Common myeloid progenitor, CD34-positive (primary cell): ENCODE measurements around the gene CERCAM.

Source experiments
- CTCF ChIA-PET: fragments of 350-600 bp; sonication (Branson Sonifier 250); formaldehyde crosslinking; loops from one replicate; lab custom pipeline; 2021; ENCODE audit warnings: antibody characterized with exemption; lab: Charles Lee
- POLR2A ChIA-PET: fragments of 350-600 bp; sonication (Branson Sonifier 250); formaldehyde crosslinking; loops from one replicate; lab custom pipeline; 2021; ENCODE audit warnings: antibody characterized with exemption; lab: Charles Lee
- DNase-seq, 3 donors: peaks; one replicate each; pipeline versions ENCODE4 v3.0.0 to v3.0.0-alpha.2; 2013
- H3K27ac ChIP-seq, 2 experiments: 1 replicate in 1 of 2; 2 replicates in 1 of 2; pipeline ENCODE4 v1.7.0; 2013; ENCODE audit warnings: inconsistent platforms in 2 of 2, low read length in 2 of 2, mild to moderate bottlenecking in 2 of 2, low read depth in 1 of 2, moderate library complexity in 1 of 2; ENCODE audit not compliant: severe bottlenecking in 2 of 2, insufficient read depth in 1 of 2, poor library complexity in 1 of 2
- H3K27me3 ChIP-seq, 5 experiments: replicated peaks in 2 of 5; 1 replicate in 3 of 5; 2 replicates in 2 of 5; pipeline versions ENCODE4 v1.6.1 to v1.7.0; 2013; ENCODE audit warnings: low read length in 4 of 5, mild to moderate bottlenecking in 2 of 5, moderate library complexity in 2 of 5, inconsistent platforms in 1 of 5; ENCODE audit not compliant: insufficient read depth in 5 of 5, control insufficient read depth in 4 of 5
- H3K36me3 ChIP-seq, 4 experiments: 1 replicate in 2 of 4; 2 replicates in 2 of 4; pipeline versions ENCODE4 v1.6.1 to v1.7.0; 2013; ENCODE audit warnings: low read length in 3 of 4, control low read depth in 1 of 4, mild to moderate bottlenecking in 1 of 4; ENCODE audit not compliant: control insufficient read depth in 4 of 4, insufficient read depth in 4 of 4
- H3K4me1 ChIP-seq, 4 experiments: 1 replicate in 3 of 4; 2 replicates in 1 of 4; pipeline versions ENCODE4 v1.6.1 to v1.7.1; 2013; ENCODE audit warnings: low read length in 3 of 4, mild to moderate bottlenecking in 3 of 4, control low read depth in 1 of 4, inconsistent platforms in 1 of 4, moderate library complexity in 1 of 4; ENCODE audit not compliant: control insufficient read depth in 4 of 4, insufficient read depth in 4 of 4; ENCODE audit errors: control extremely low read depth in 1 of 4
- H3K4me3 ChIP-seq, 7 experiments: 1 replicate in 4 of 7; 2 replicates in 3 of 7; pipeline versions ENCODE4 v1.5.1 to v1.7.0; 2013; ENCODE audit warnings: mild to moderate bottlenecking in 7 of 7, low read length in 6 of 7, moderate library complexity in 6 of 7, inconsistent platforms in 2 of 7, low read depth in 2 of 7, control low read depth in 1 of 7; ENCODE audit not compliant: insufficient read depth in 4 of 7, control insufficient read depth in 1 of 7; ENCODE audit errors: extremely low read depth in 1 of 7
- H3K9me3 ChIP-seq, 5 experiments: 1 replicate in 4 of 5; 2 replicates in 1 of 5; pipeline versions ENCODE4 v1.6.1 to v1.7.1; 2013; ENCODE audit warnings: low read length in 4 of 5, mild to moderate bottlenecking in 2 of 5, inconsistent platforms in 1 of 5, low read depth in 1 of 5, moderate library complexity in 1 of 5; ENCODE audit not compliant: control insufficient read depth in 4 of 5, insufficient read depth in 2 of 5; ENCODE audit errors: control extremely low read depth in 1 of 5
- WGBS: methylation state at CpG from one replicate; pipeline ENCODE4 v1.1.5; 2013; ENCODE audit not compliant: insufficient coverage; 5-methylcytosine and 5-hydroxymethylcytosine counted together

CERCAM gene

DNA sequence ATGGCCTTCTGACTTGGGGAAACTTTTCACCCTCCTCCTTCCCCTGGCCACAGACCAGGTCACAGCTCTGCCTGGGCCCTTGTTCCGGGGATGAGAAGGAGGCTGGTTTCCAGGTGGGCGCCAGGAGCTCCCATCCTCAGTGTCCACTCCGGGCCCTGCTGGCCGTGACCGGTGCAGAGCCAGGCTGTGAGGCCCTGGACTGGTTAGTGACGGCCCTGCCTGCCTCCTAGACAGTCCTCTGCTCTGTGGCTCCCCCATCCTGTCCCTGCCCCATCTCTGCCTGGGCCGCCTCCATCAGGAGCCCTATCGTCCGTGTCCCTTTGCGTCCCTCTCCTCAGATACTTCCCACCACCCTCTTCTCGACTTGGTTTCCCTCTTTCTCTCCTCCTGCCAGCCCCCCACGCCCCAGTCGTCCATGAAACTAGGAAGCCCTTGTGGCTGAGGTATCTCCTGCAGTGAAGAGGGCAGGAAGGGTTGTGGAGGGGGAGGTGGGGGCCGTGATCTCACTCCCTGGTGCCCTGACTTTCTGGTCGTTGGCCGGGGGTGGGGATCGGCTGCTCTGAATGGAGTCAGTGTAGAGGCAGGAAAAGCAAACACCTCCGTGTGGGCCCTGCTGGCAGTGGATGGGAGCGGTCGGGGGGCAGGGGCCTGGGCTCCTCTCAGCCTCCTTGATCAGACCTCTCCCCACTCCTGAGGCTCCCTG is 15.4 kb upstream of the CERCAM start:
- Histone ChIP-seq H3K27ac (no peak overlapping the region), H3K9me3 (no peaks in the 10 kb centered on the region), H3K36me3 (no peaks in the 10 kb centered on the region), H3K4me3 (no peak overlapping the region), H3K4me1 (peaks cover 0 to 2% (median 0%) of the 10 kb centered on the region in 4 experiments), H3K27me3 (peaks cover 7 to 27% (median 14%) of the 10 kb centered on the region in 5 experiments)
- ChIA-PET CTCF (no interaction called here), POLR2A (interaction anchor here (0.5 kb wide), 1 partner anchor 77 kb away, joined by 3 read pairs; no protein-coding TSS in a partner anchor)
- WGBS = 83% methylated on average over 10 of the region's 20 CpGs
- no peak for DNase-seq

DNA sequence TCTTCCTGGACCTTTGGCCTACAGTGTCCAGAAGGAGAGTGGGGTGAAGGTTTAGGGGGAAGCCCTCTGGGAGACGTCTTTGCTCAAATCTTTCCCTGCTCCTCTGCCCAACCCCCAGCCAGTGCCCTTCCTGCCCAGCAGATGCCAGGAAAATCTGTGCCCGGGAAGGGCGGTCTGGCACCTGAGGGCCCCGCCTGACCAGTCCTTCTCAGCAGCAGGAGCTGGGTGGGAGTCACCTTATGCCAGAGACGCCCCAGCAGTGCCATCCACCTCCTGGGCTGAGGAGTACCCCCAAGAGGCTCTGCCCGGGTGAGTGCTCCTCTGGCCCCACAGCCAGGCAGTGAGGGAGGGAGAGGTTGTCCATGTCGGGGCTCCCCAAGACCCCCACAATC is 14.9 kb upstream of the CERCAM start:
- peaks cover 7 to 28% (median 14%) of the 10 kb centered on the region in 5 experiments for H3K27me3 ChIP-seq
- POLR2A ChIA-PET = no interaction called here
- no peaks in the 10 kb centered on the region for H3K36me3 ChIP-seq
- H3K27ac ChIP-seq = no peak overlapping the region
- no peak for DNase-seq
- H3K4me3 ChIP-seq = no peak overlapping the region
- WGBS = 89% methylated on average over 6 of the region's 7 CpGs
- H3K4me1 ChIP-seq = peaks cover 0 to 2% (median 0%) of the 10 kb centered on the region in 4 experiments
- CTCF ChIA-PET = interaction anchor here (1.5 kb wide), 1 partner anchor 14 kb away, joined by 3 read pairs; no protein-coding TSS in a partner anchor
- H3K9me3 ChIP-seq = no peaks in the 10 kb centered on the region

DNA sequence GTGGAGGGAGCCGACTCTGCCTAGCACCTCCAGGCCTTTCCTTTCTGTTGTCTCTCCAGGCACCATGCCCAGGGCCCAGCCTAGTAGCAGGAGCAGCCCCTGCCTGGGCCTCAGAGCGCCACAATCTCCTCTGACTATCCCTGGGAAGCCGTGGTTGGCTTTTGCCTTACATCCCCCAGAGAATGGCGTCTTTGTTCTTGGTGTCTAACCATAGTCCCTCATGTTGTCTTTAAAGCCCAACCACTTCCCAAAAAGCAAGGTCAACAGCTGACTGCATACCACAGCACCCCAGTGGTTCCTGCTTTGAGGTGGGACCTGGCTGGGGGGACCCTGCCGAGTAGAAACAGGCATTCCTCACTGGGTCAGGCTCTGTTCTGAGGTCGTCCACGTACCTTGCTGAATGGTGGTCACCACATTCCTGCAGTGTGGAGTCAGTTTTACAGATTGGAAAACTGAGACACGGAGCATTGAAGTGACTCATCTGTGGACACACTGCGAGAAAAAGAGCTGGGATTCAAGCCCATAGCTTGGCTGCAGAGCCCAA is 13.7 kb upstream of the CERCAM start:
- ChIA-PET CTCF (interaction anchor here (1.1 to 2.2 kb wide), 5 partner anchors 9 to 73 kb away, joined by 3 to 9 read pairs (median 5); no protein-coding TSS in a partner anchor), POLR2A (no interaction called here)
- Histone ChIP-seq H3K36me3 (no peaks in the 10 kb centered on the region), H3K27me3 (peaks cover 7 to 37% (median 16%) of the 10 kb centered on the region in 5 experiments), H3K9me3 (no peaks in the 10 kb centered on the region), H3K27ac (no peak overlapping the region), H3K4me1 (peaks cover 0 to 2% (median 0%) of the 10 kb centered on the region in 4 experiments), H3K4me3 (no peak overlapping the region)
- 82% methylated on average over 8 of the region's 9 CpGs for WGBS
- DNase-seq = no peak

DNA sequence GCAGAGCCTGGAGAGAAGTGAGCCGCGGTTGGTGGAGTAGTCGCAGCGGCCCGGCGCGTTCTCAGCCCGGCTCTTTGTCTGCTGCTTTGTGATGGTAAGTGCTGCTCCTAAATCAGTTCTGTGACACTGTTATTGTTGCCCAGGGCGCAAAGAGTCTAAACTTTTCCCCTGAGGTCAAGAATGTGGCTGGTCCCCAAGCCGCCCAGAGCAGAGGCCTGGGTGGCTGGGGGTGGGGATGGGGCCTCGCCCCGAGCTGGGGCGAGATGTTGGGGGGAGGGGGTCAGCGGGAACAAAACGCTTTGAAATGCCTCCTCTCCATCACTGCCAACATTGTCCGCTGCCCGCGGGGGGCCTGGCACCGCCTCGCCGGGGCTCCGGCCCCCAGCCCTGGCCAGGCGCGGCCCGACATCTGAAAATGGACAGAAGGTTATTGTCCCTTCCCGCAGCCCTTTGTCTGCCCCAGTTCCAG is 11.7 kb upstream of the CERCAM start:
- no peak overlapping the region for H3K4me3 ChIP-seq
- WGBS = 30% methylated on average over 12 of the region's 26 CpGs
- peaks cover 7 to 50% (median 16%) of the 10 kb centered on the region in 5 experiments for H3K27me3 ChIP-seq
- DNase-seq = no peak
- H3K36me3 ChIP-seq = no peaks in the 10 kb centered on the region
- POLR2A ChIA-PET = no interaction called here
- no peaks in the 10 kb centered on the region for H3K9me3 ChIP-seq
- H3K27ac ChIP-seq = no peak overlapping the region
- CTCF ChIA-PET = interaction anchor here (1.0 to 6.7 kb wide), 5 partner anchors 10 to 108 kb away, joined by 3 to 80 read pairs (median 6); no protein-coding TSS in a partner anchor
- peaks cover 0 to 4% (median under 1%) of the 10 kb centered on the region in 4 experiments for H3K4me1 ChIP-seq

DNA sequence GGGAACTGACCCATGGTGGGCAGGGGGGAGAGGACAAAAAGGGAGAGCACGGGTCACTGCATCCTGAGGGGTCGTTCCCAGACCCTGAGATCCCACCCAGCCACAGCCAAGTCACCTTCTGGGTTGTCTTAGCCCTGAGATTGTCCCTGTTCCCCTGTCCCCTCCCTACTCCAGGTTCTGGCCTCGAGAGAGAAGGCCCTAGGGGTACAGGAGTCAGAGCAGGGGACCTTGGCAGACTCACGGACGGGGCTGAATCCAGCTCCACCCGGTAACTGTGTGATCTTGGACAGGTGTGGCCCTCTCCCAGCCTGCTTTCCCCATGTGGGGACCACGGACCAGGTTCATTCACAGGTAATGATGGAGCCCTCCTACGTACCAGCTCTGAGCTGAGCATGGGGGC is 11.2 kb upstream of the CERCAM start:
- H3K4me3 ChIP-seq = no peak overlapping the region
- no peak overlapping the region for H3K27ac ChIP-seq
- peaks cover 0 to 4% (median under 1%) of the 10 kb centered on the region in 4 experiments for H3K4me1 ChIP-seq
- no peaks in the 10 kb centered on the region for H3K9me3 ChIP-seq
- peaks cover 7 to 53% (median 16%) of the 10 kb centered on the region in 5 experiments for H3K27me3 ChIP-seq
- H3K36me3 ChIP-seq = no peaks in the 10 kb centered on the region
- POLR2A ChIA-PET = interaction anchor here (0.9 kb wide), 1 partner anchor 47 kb away, joined by 3 read pairs; no protein-coding TSS in a partner anchor
- DNase-seq = no peak
- CTCF ChIA-PET = interaction anchor here (0.6 to 6.7 kb wide), 8 partner anchors 10 to 108 kb away, joined by 3 to 80 read pairs (median 4); no protein-coding TSS in a partner anchor
- 78% methylated on average over 6 of the region's 8 CpGs for whole genome bisulfite sequencing

DNA sequence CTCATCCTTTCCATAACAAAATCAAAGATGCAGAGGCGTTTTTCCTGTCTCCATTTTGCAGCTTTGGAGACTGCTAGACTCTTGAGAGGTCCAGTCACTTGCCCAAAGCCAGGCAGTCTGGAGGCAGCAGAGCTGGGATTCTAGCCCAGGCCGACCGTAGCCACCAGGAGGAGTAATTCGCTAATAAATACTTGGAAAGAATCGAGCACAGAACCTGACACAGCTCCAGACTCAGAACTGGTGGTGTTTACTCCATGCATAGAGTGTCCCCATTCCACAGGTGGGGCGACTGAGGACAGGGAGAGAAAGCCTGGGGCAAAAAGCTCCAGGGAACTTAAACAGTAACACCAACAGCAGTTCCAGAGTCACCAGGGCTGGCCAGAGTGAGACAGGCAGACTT is 10.7 kb upstream of the CERCAM start:
- no peak overlapping the region for H3K4me3 ChIP-seq
- peaks cover 7 to 58% (median 16%) of the 10 kb centered on the region in 5 experiments for H3K27me3 ChIP-seq
- ChIA-PET POLR2A (interaction anchor here (0.9 kb wide), 1 partner anchor 48 kb away, joined by 3 read pairs; no protein-coding TSS in a partner anchor), CTCF (interaction anchor here (0.6 to 6.7 kb wide), 9 partner anchors 9 to 109 kb away, joined by 3 to 80 read pairs (median 3); no protein-coding TSS in a partner anchor)
- peak in 2 of 3 donors; percentile 13 to 24 for DNase-seq
- no peak overlapping the region for H3K27ac ChIP-seq
- 52% methylated on average over 3 of the region's 6 CpGs for WGBS
- no peaks in the 10 kb centered on the region for H3K36me3 ChIP-seq
- H3K9me3 ChIP-seq = no peaks in the 10 kb centered on the region
- H3K4me1 ChIP-seq = peaks cover 0 to 4% (median under 1%) of the 10 kb centered on the region in 4 experiments
